Lung (tissue), 12 donors: Measurements from ENCODE around the gene BCAM. TPM values are rescaled to one million over a fixed set of nuclear protein-coding genes. Genes with fewer than 3 reads are reported as not detected.

Experiments
- ATAC-seq: fragments of 200-7000 bp; cut with Tn5 transposase; one replicate; pipeline ENCODE4 v1.9.1; 2020; ENCODE audit warnings: moderate number of reproducible peaks; ENCODE audit not compliant: insufficient read depth, low FRiP score
- DNase-seq, 3 donors: peaks; one replicate each; pipeline ENCODE4 v3.0.0-alpha.2; 2013 to 2017
- H3K27ac ChIP-seq, 2 donors: one replicate each; pipeline ENCODE4 v1.5.1; 2013; ENCODE audit warnings: mild to moderate bottlenecking in 2 of 2, moderate library complexity in 2 of 2, control low read depth in 1 of 2, inconsistent platforms in 1 of 2, low read depth in 1 of 2, low read length in 1 of 2
- H3K27me3 ChIP-seq, 3 donors: one replicate each; pipeline ENCODE4 v1.5.1; 2013; ENCODE audit warnings: low read length in 2 of 3; ENCODE audit not compliant: control insufficient read depth in 3 of 3, insufficient read depth in 3 of 3
- H3K36me3 ChIP-seq, 4 donors: one replicate each; pipeline ENCODE4 v1.5.1; 2013; ENCODE audit warnings: low read length in 4 of 4, mild to moderate bottlenecking in 1 of 4, moderate library complexity in 1 of 4; ENCODE audit not compliant: control insufficient read depth in 4 of 4, insufficient read depth in 4 of 4
- H3K4me1 ChIP-seq, 5 donors: one replicate each; pipeline ENCODE4 v1.5.1; 2013; ENCODE audit warnings: low read length in 5 of 5, mild to moderate bottlenecking in 2 of 5, moderate library complexity in 1 of 5; ENCODE audit not compliant: control insufficient read depth in 5 of 5, insufficient read depth in 5 of 5
- H3K4me3 ChIP-seq: one replicate; pipeline ENCODE4 v1.5.1; 2013; ENCODE audit warnings: mild to moderate bottlenecking, control low read depth, moderate library complexity
- H3K9ac ChIP-seq, 2 donors: one replicate each; pipeline ENCODE4 v1.5.1; 2013; ENCODE audit warnings: low read length in 2 of 2, control low read depth in 1 of 2; ENCODE audit not compliant: insufficient read depth in 1 of 2
- H3K9me3 ChIP-seq, 4 donors: one replicate each; pipeline ENCODE4 v1.5.1; 2013; ENCODE audit warnings: low read length in 3 of 4, mild to moderate bottlenecking in 1 of 4, moderate library complexity in 1 of 4; ENCODE audit not compliant: control insufficient read depth in 4 of 4, insufficient read depth in 3 of 4
- CTCF ChIP-seq: IDR thresholded peaks from 2 replicates; pipeline ENCODE4 v1.5.1; 2012; ENCODE audit warnings: mild to moderate bottlenecking; ENCODE audit errors: control extremely low read depth, extremely low read depth
- WGBS, 2 donors: extraction: QIAGEN DNeasy Blood & Tissue Kit; methylation state at CpG; one replicate each; pipeline ENCODE4 v1.1.7; 2013; 5-methylcytosine and 5-hydroxymethylcytosine counted together
- polyA plus RNA-seq, 2 donors: library from polyadenylated mRNA; stranded (reverse); fragments of 200-250 nt; gene quantifications; one replicate each; pipeline ENCODE4 v1.2.1, GENCODE V29; 2013
- total RNA-seq, 2 donors: library from RNA; depleted of rRNA in 1 of 2; stranded (reverse); fragments of >200 nt in 1 of 2; gene quantifications; one replicate each; pipeline ENCODE4 v1.2.1, GENCODE V29; 2014 to 2021
- donor health status: control.
- donor health status: control.
- donor health status: Bipolar disorder and iron deficiency.
- donor health status: healthy.
- donor health status: DM: yes; HTN: yes; CAD: no.

BCAM gene
- total and polyA plus RNA-seq, 4 donors = 59.2 to 225 (median 185) TPM

GRCh38 chr19:44817725-44818465 is 9.0 kb downstream of the BCAM start:
- H3K9me3 ChIP-seq = no peaks in the 10 kb centered on the region
- no peak overlapping the region for H3K4me3 ChIP-seq
- peaks cover 0 to 3% (median 0%) of the 10 kb centered on the region in 5 donors for H3K4me1 ChIP-seq
- no peak for DNase-seq
- TF ChIP-seq CTCF = no peak
- WGBS, 2 donors = 90 to 93% methylated on average over 8 of the region's 8 CpGs
- no peaks in the 10 kb centered on the region for H3K27me3 ChIP-seq
- no peak for ATAC-seq
- H3K36me3 ChIP-seq = peaks cover 0 to 31% (median 17%) of the 10 kb centered on the region in 4 donors
- H3K27ac ChIP-seq = no peak overlapping the region
- H3K9ac ChIP-seq = no peak overlapping the region

GRCh38 chr19:44818466-44819031 is 9.6 kb downstream of the BCAM start:
- no peaks in the 10 kb centered on the region for H3K27me3 ChIP-seq
- no peak for DNase-seq
- H3K9me3 ChIP-seq = no peaks in the 10 kb centered on the region
- no peak overlapping the region for H3K27ac ChIP-seq
- H3K9ac ChIP-seq = no peak overlapping the region
- no peak for ATAC-seq
- H3K36me3 ChIP-seq = peaks cover 0 to 25% (median 14%) of the 10 kb centered on the region in 4 donors
- H3K4me1 ChIP-seq = peaks cover 0 to 3% (median 0%) of the 10 kb centered on the region in 5 donors
- 92 to 94% methylated on average over 20 of the region's 20 CpGs for WGBS, 2 donors
- no peak overlapping the region for H3K4me3 ChIP-seq
- no peak for TF ChIP-seq CTCF

- peaks cover 0 to 18% (median 7%) of the 10 kb centered on the region in 4 donors for H3K36me3 ChIP-seq
- peaks cover 0 to 3% (median 0%) of the 10 kb centered on the region in 5 donors for H3K4me1 ChIP-seq
- no peaks in the 10 kb centered on the region for H3K9me3 ChIP-seq
- TF ChIP-seq CTCF = no peak
- 93 to 97% methylated on average over 28 of the region's 28 CpGs for WGBS, 2 donors
- no peak overlapping the region for H3K4me3 ChIP-seq
- DNase-seq (no peak), ATAC-seq (no peak)
- no peak overlapping the region for H3K9ac ChIP-seq
- H3K27ac ChIP-seq = no peak overlapping the region
- H3K27me3 ChIP-seq = no peaks in the 10 kb centered on the region
Observed at GRCh38 chr19:44819246-44819832, 10.4 kb downstream of the BCAM start.
